Right lobe of liver (tissue), 4 donors: ENCODE results near the gene KATNAL1.

Experiments used
- CTCF ChIP-seq, 4 donors: fragments of 200-600 bp in 3 of 4; fragments of 450-650 bp in 1 of 4; IDR thresholded peaks; one replicate each; pipeline versions ENCODE4 v1.5.1 to v1.8.0; 2016 to 2022; ENCODE audit warnings: antibody characterized with exemption in 4 of 4, mild to moderate bottlenecking in 2 of 4
- POLR2A ChIP-seq: fragments of 450-650 bp; IDR thresholded peaks from one replicate; pipeline ENCODE4 v1.6.1; 2017; ENCODE audit warnings: antibody characterized with exemption, mild to moderate bottlenecking
- donor health status: DM: no; HTN: no; CAD: no.
- donor health status: DM: no; HTN: no; CAD: no.
- donor health status: DM: no; HTN: yes; CAD: no.

- no peak for TF ChIP-seq POLR2A
- no peak for TF ChIP-seq CTCF (IDR thresholded peaks at IDR 0.05)
These were observed 151.1 kb downstream of the KATNAL1 start for GRCh38 chr13:30156270-30156669.
